HG03378 (cell line): Measurements from ENCODE around the gene ZNF268.
A peak's percentile ranks its signal among the peaks of the same experiment; 100 is the strongest.

Experiments used
- ATAC-seq: cut with Tn5 transposase; IDR thresholded peaks from one replicate; pipeline ENCODE4 v1.9.1; 2021; ENCODE audit warnings: mild to moderate bottlenecking, moderate library complexity; ENCODE audit not compliant: unreplicated experiment

The ZNF268 gene

DNA sequence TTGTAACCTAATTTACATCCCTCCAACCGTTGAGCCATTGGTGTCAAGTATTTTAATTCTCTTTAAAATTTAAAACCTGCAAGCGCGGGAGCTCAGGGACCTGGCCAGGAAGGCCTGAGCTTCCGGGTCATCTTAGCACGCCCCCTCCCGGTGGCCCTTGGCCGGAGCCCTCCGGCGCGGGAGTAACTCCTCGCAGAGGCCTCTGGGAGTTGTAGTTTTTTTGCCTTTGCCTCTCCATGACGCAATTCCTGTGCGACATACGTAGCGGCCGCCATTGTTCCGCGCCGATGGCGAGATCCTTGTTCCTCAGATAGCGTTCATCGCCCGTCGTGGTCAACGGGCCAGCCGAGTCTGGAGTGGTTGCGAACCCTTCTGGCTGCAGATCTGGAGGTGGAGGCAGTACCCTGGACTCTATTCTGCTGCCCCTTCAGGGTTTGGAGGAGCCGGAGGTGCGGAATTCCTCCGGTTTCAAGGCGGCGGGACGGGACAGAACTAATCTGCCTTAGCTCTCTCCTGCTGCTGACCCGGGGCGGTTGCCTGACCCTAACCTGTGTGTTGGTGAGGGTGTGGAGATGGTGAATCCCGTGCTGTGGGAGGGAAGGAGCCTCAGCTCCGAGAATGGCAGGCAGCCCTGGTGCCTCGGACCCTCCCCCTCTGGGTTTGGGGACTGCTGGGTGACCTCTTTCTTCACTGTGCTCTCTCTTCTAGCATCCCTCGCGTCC, at the start of gene ZNF268:
Gene ZNF268 (plus strand): TSS at position 258 of the 722 bp plus-strand sequence. CDS start 503 bp downstream, outside the sequence.
- peak; percentile 91 for ATAC-seq

GRCh38 chr12:133135747-133136146, 45.5 kb upstream of the ZNF268 start:
- ATAC-seq = no peak

GRCh38 chr12:133145981-133146380, 35.3 kb upstream of the ZNF268 start:
- no peak for ATAC-seq

- ATAC-seq = no peak
Observed at GRCh38 chr12:133156125-133156690, 25.1 kb upstream of the ZNF268 start.

DNA sequence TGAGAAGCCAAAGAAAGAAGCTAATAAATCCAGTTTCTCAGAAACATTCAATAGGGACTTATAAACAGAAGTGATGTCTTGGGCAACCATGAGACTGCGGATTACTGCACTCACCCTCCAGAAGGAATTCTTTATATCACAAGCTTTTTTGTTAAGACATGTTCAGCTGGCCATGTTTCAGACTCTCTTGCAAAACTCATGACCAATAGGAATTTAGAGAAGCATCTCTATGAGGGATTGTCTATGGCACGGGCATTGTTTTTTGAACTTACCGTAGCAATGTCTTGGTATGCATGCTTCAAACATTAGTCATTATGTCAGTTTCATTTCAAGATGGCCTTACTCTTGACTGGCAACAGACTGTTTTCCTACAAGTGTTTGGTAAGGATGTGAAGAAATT, 15.5 kb upstream of the ZNF268 start:
- ATAC-seq = no peak

DNA sequence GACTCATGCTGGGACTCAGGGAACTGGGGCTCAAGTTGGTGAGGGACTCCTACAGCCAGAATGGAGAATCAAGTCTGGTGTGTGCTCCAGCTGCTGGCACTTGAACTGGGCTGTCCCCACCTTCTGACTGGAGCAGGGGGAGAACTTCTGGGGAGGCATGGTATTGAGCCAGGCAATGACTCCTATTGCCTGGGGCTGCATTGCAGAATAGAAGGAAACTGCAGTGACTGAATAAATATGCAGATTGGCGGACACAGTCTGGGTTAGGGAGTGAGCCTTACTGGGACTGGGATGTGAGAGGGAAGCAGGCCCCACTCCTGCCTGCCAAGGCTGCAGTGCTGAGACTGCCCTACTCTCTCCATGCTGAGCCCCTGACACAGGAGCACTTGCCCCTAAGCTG, 8.8 kb upstream of the ZNF268 start:
- ATAC-seq = no peak

- ATAC-seq = no peak
Observed at GRCh38 chr12:133174901-133175300, 6.4 kb upstream of the ZNF268 start.

DNA sequence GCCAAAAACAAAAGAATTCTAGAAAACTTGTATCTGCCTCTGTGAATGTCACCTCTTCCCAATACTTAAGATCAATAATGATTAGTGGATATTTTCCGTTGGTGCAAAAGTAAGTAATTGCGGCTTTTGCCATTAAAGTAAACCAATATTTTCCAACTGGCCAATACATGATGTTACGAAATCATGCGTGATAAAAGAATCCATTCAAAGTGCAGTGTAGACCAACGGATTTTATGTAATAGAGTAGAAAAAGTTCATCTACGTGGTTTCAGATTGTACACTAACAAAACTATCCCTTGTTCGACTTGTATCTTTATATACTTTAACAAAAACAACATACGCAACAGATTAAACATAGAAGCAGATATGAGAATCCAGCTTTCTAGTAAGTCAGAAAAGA, 626 bp upstream of the ZNF268 start:
- ATAC-seq = no peak

DNA sequence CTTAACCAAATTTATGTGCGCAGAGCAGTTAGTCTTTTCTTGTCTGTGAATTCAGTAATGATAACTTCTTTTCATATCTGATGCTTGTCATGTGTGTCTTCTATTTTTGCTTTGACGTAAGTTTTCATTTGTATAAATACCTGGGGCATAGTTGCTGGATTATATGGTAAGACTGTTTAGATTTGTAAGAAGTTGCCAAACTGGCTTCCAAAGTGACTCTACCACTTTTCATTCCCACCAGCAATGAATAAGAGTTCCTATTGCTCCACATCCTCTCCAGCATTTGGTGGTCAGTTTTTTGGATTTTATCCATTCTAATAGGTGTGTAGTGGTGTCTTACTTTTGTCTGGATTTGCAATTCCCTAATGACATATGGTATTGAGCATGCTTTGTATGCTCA, 8.9 kb downstream of the ZNF268 start:
- no peak for ATAC-seq

DNA sequence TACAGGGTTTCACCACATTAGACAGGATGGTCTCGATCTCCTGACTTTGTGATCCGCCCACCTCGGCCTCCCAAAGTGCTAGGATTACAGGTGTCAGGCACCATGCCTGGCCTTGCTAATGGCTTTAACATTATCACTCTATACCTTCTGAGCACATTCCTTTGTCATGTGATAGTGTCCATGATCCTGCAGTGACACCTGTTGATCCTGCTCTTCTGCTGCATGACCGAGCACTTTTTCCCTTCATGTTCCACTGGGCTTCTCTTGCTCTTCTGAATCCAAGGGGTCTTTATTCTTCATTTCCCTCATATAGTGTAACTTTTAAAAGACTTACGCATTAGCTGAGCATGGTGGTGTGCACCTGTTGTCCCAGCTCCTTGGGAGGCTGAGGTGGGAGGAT, 11.6 kb downstream of the ZNF268 start:
- no peak for ATAC-seq

GRCh38 chr12:133201888-133202287, 20.6 kb downstream of the ZNF268 start:
- no peak for ATAC-seq

DNA sequence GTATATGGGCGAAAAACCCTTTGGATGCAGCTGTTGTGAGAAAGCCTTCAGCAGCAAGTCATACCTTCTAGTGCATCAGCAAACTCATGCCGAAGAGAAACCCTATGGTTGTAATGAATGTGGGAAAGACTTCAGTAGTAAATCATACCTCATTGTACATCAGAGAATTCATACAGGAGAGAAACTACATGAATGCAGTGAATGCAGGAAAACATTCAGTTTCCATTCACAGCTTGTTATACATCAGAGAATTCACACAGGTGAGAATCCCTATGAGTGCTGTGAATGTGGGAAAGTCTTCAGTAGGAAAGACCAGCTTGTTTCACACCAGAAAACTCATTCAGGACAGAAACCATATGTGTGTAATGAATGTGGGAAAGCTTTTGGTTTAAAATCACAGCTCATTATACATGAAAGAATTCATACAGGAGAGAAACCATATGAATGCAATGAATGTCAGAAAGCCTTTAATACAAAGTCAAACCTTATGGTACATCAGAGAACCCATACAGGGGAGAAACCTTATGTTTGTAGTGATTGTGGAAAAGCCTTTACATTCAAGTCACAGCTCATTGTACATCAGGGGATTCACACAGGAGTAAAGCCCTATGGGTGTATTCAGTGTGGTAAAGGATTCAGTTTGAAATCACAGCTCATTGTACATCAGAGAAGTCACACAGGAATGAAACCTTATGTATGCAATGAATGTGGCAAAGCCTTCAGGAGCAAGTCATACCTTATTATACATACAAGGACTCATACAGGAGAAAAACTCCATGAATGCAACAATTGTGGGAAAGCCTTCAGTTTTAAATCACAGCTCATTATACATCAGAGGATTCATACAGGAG, 21.4 kb downstream of the ZNF268 start:
- ATAC-seq = no peak

DNA sequence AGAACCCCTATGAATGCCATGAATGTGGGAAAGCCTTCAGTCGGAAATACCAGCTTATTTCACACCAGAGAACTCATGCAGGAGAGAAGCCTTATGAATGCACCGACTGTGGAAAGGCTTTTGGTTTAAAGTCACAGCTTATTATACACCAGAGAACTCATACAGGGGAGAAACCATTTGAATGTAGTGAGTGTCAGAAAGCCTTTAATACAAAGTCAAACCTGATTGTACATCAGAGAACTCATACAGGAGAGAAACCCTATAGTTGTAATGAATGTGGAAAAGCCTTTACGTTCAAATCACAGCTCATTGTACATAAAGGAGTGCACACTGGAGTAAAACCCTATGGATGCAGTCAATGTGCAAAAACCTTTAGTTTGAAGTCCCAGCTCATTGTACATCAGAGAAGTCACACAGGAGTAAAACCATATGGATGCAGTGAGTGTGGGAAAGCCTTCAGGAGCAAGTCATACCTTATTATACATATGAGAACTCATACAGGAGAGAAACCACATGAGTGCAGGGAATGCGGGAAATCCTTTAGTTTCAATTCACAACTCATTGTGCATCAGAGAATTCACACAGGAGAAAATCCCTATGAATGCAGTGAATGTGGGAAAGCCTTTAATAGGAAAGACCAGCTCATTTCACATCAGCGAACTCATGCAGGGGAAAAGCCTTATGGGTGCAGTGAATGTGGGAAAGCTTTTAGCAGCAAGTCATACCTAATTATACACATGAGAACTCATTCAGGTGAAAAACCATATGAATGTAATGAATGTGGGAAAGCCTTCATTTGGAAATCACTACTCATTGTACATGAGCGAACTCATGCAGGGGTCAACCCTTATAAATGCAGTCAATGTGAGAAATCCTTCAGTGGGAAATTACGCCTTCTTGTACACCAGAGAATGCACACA, 22.3 kb downstream of the ZNF268 start:
- ATAC-seq = no peak

DNA sequence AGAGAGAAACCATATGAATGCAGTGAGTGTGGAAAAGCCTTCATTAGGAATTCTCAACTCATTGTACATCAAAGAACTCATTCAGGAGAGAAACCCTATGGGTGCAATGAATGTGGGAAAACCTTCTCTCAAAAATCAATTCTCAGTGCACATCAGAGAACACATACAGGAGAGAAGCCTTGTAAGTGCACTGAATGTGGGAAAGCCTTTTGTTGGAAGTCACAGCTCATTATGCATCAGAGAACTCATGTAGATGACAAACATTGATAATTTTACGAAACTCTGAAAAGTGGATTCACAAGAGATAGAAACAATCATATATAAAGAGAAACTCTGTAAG, 22.9 kb downstream of the ZNF268 start:
- ATAC-seq = no peak

DNA sequence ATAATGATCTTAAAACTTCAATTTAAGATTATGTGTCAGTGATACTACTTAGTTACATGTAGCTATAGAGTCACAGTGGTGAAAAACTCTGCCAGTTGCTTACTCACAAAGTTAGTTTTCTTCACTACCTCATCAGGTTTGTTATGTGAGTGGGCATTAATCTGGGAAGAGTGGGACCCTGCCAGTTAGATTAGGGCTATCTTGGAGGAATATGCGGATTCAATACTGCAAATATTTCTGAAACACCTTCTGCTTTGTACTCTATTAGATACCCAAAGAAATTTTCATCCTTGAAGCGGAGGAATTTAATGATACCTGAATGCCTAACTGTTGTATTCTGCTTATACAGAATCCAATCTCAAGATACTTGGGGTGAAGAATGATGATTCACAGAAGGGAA, 25.1 kb downstream of the ZNF268 start:
- no peak for ATAC-seq

GRCh38 chr12:133215724-133216123, 34.4 kb downstream of the ZNF268 start:
- no peak for ATAC-seq

- ATAC-seq = no peak
Observed at GRCh38 chr12:133217219-133217618, 35.9 kb downstream of the ZNF268 start.

- no peak for ATAC-seq
Observed at GRCh38 chr12:133220521-133220920, 39.2 kb downstream of the ZNF268 start.

DNA sequence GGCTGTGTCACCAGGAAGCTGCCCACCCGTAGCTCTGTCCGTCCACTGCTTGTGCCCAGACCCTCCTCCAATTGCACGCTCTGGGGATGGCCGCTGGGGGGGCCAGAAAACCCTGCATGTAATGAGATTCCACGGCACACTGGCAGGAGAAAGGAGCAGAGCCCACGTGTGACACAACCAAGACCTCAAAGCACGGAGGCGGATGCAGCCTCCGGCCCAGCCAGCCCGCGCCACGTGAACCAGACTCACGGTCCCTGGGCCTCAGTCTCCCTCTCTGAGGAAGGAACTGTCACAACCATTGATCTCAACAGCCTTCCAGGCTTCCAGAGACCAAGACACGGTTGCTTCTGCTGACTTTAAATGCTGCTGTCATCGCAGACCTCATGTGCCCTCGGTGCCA, 39.9 kb downstream of the ZNF268 start:
- no peak for ATAC-seq

GRCh38 chr12:133222211-133222610, 40.9 kb downstream of the ZNF268 start:
- no peak for ATAC-seq

DNA sequence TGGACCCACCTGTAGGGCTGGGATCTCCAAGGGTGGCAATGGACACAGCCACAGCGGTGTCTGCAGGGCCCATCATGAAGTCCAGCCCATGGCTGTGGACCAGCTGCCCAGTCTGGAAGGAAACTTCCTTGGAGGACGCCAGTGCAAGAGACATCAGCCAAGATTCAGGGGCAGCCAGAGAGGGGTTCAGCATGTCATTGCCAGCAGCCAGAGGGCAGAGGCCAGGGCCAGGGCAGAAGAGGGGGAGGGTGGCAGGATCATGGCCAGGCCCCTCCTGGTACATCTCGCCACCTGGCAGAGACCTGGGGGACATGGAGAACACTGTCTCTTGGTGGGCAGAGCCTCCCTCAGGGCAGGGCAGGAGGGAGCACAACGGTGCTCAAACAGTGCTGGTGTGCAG, 44.2 kb downstream of the ZNF268 start:
- ATAC-seq = no peak
